Colon (tissue), 2 donors: ENCODE results near the gene ZIC4.

Source experiments
- FAIRE-seq: peaks from 2 replicates; lab custom pipeline; 2012; peaks lifted over from hg19 to GRCh38; lab: Jason Lieb, UNC
- donor health status: control.
- donor health status: control.

The ZIC4 gene

GRCh38 chr3:147417551-147418295 lies 11.4 kb upstream of the ZIC4 start:
- FAIRE-seq: no peak

GRCh38 chr3:147416931-147417330 lies 10.6 kb upstream of the ZIC4 start:
- no peak for FAIRE-seq

GRCh38 chr3:147415874-147416273 lies 9.5 kb upstream of the ZIC4 start:
- FAIRE-seq: no peak

- FAIRE-seq: no peak
Observed at GRCh38 chr3:147415286-147415685, 8.9 kb upstream of the ZIC4 start.

- FAIRE-seq: no peak
Observed at GRCh38 chr3:147414390-147415138, 8.2 kb upstream of the ZIC4 start.

GRCh38 chr3:147413686-147414389 lies 7.5 kb upstream of the ZIC4 start:
- no peak for FAIRE-seq

GRCh38 chr3:147412917-147413685 lies 6.8 kb upstream of the ZIC4 start:
- FAIRE-seq: no peak

- FAIRE-seq: no peak
Observed at GRCh38 chr3:147412261-147412916, 6.0 kb upstream of the ZIC4 start.

- FAIRE-seq: no peak
Observed at GRCh38 chr3:147411815-147412241, 5.5 kb upstream of the ZIC4 start.

- no peak for FAIRE-seq
Observed at GRCh38 chr3:147411238-147411814, 5.0 kb upstream of the ZIC4 start.

- no peak for FAIRE-seq
Observed at GRCh38 chr3:147410526-147411237, 4.3 kb upstream of the ZIC4 start.

- FAIRE-seq: no peak
Observed at GRCh38 chr3:147410116-147410525, 3.8 kb upstream of the ZIC4 start.

- no peak for FAIRE-seq
Observed at GRCh38 chr3:147409143-147410115, 3.1 kb upstream of the ZIC4 start, which contains the start of gene ZIC1. ZIC1 (plus strand) TSS chr3:147409365; CDS start chr3:147410113, 748 bp downstream.

- no peak for FAIRE-seq
Observed at GRCh38 chr3:147408188-147409100, 2.1 kb upstream of the ZIC4 start.

- no peak for FAIRE-seq
Observed at GRCh38 chr3:147407498-147408187, 1.3 kb upstream of the ZIC4 start.

- no peak for FAIRE-seq
Observed at GRCh38 chr3:147407114-147407497, 763 bp upstream of the ZIC4 start.

- FAIRE-seq: no peak
Observed at GRCh38 chr3:147405231-147406027, 914 bp downstream of the ZIC4 start.
